GM19099 (cell line): ENCODE measurements around the gene PRICKLE2.

Experiments
- POLR2A ChIP-seq: IDR thresholded peaks from 3 replicates; pipeline ENCODE4 v1.6.1; 2011; ENCODE audit warnings: low read depth; ENCODE audit not compliant: insufficient read length; ENCODE audit errors: extremely low read depth

PRICKLE2 gene

GRCh38 chr3:64061628-64062027 lies 163.6 kb downstream of the PRICKLE2 start:
- TF ChIP-seq POLR2A, result no peak

- TF ChIP-seq POLR2A, result no peak
These were observed 165.6 kb downstream of the PRICKLE2 start for GRCh38 chr3:64059484-64060175.

GRCh38 chr3:64058566-64058965 lies 166.7 kb downstream of the PRICKLE2 start:
- no peak for TF ChIP-seq POLR2A

- TF ChIP-seq POLR2A, result no peak
These were observed 168.0 kb downstream of the PRICKLE2 start for GRCh38 chr3:64057231-64057630.

GRCh38 chr3:64056606-64057180 lies 168.6 kb downstream of the PRICKLE2 start:
- no peak for TF ChIP-seq POLR2A

- TF ChIP-seq POLR2A, result no peak
These were observed 170.2 kb downstream of the PRICKLE2 start for GRCh38 chr3:64055076-64055475.

GRCh38 chr3:64054488-64054887 lies 170.8 kb downstream of the PRICKLE2 start:
- no peak for TF ChIP-seq POLR2A

- TF ChIP-seq POLR2A, result no peak
These were observed 171.7 kb downstream of the PRICKLE2 start for GRCh38 chr3:64053581-64053980.

GRCh38 chr3:64053117-64053516 lies 172.1 kb downstream of the PRICKLE2 start:
- TF ChIP-seq POLR2A, result no peak

GRCh38 chr3:64049832-64050231 lies 175.4 kb downstream of the PRICKLE2 start:
- TF ChIP-seq POLR2A, result no peak

GRCh38 chr3:64049136-64049535 lies 176.1 kb downstream of the PRICKLE2 start:
- TF ChIP-seq POLR2A, result no peak

- no peak for TF ChIP-seq POLR2A
These were observed 176.6 kb downstream of the PRICKLE2 start for GRCh38 chr3:64048631-64049061.

- no peak for TF ChIP-seq POLR2A
These were observed 177.5 kb downstream of the PRICKLE2 start for GRCh38 chr3:64047787-64048186.

GRCh38 chr3:64046996-64047594 lies 178.2 kb downstream of the PRICKLE2 start:
- no peak for TF ChIP-seq POLR2A

- TF ChIP-seq POLR2A, result no peak
These were observed 178.7 kb downstream of the PRICKLE2 start for GRCh38 chr3:64046592-64046991.

GRCh38 chr3:64042952-64043351 lies 182.3 kb downstream of the PRICKLE2 start:
- TF ChIP-seq POLR2A, result no peak
